A549 treated with AZD9567 at 1 μM for 4 hours (cell line): ENCODE results near the gene CHRDL1. TPM values are rescaled to one million over a fixed set of nuclear protein-coding genes. Genes with fewer than 3 reads are reported as not detected.

Experiments used
- total RNA-seq: library from RNA; stranded (reverse); fragments of 200-300 nt; extraction: Qiagen RNA extraction; gene quantifications from 5 replicates; pipeline ENCODE4 v1.2.3, GENCODE V29; 2022; ENCODE audit not compliant: insufficient read depth

The CHRDL1 gene
- 0.05 TPM in 1 of 5 replicates, not detected in the others for total RNA-seq

GRCh38 chrX:110795645-110796406 is at the start of gene CHRDL1:
Gene CHRDL1 (minus strand): TSS chrX:110795817. CDS start chrX:110792181, 3,636 bp downstream.

